Neural cell (in vitro differentiated cells): ENCODE data around the gene PORCN.

ENCODE experiments used
- SMC3 ChIP-seq: fragments of 450-650 bp; conservative IDR thresholded peaks from 2 replicates; pipeline ENCODE4 v1.6.1; 2014; ENCODE audit warnings: antibody characterized with exemption, mild to moderate bottlenecking, moderate library complexity; ENCODE audit not compliant: poor library complexity
- TAF1 ChIP-seq: IDR thresholded peaks from 2 replicates; pipeline ENCODE4 v1.6.1; 2012; ENCODE audit warnings: low read depth
- TF ChIP-seq, protein P1 (sequence below): fragments of 450-650 bp; IDR thresholded peaks from 2 replicates; pipeline ENCODE4 v1.5.1; 2014; ENCODE audit warnings: antibody characterized with exemption, mild to moderate bottlenecking, moderate library complexity; ENCODE audit not compliant: poor library complexity, severe bottlenecking

DNA sequence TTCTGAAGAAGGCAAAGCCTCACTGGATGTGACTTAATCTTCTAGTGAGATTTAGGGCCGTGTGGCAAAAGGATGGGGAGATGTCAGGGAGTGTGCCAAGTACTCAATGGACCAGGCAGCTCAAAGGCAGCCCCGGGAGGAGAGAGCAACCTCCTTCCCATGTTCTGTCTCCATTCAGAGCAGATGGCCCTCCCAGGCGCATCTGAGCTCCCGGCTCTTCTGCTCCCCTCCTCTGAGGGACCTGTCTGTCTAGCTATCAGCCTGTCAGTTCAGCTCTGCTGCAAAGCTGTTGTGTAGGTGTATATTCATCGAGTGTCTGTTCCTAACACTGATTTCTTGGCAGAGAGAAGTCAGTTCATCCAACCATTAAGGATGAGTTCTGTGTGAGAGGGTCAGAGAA lies 10.9 kb upstream of the PORCN start:
- TF ChIP-seq, protein P1, sequence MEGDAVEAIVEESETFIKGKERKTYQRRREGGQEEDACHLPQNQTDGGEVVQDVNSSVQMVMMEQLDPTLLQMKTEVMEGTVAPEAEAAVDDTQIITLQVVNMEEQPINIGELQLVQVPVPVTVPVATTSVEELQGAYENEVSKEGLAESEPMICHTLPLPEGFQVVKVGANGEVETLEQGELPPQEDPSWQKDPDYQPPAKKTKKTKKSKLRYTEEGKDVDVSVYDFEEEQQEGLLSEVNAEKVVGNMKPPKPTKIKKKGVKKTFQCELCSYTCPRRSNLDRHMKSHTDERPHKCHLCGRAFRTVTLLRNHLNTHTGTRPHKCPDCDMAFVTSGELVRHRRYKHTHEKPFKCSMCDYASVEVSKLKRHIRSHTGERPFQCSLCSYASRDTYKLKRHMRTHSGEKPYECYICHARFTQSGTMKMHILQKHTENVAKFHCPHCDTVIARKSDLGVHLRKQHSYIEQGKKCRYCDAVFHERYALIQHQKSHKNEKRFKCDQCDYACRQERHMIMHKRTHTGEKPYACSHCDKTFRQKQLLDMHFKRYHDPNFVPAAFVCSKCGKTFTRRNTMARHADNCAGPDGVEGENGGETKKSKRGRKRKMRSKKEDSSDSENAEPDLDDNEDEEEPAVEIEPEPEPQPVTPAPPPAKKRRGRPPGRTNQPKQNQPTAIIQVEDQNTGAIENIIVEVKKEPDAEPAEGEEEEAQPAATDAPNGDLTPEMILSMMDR: no peak
- TF ChIP-seq SMC3 (no peak), TAF1 (no peak)
